Activated T-helper 2 cell treated with anti-CD3 and anti-CD28 coated beads, Interferon-gamma antibody, Interleukin-2, Interleukin-4, amounts not matched to agents 10 μg/mL and 5 μg/mL and 100 μg/mL, durations not matched to agents 14 hours and 24 hours and 36 hours (primary cell): ENCODE results near the gene COASY. TPM values are rescaled to one million over a fixed set of nuclear protein-coding genes. Genes with fewer than 3 reads are reported as not detected.

Source experiments
- DNase-seq: peaks from one replicate; pipeline ENCODE4 v3.0.0; 2021; ENCODE audit warnings: low spot score
- H3K27ac Mint-ChIP-seq: one replicate; pipeline ENCODE4 v1.8.0; 2021; ENCODE audit warnings: mixed read lengths
- H3K27me3 Mint-ChIP-seq: one replicate; pipeline ENCODE4 v1.8.0; 2021; ENCODE audit warnings: low read depth, mixed read lengths
- H3K36me3 Mint-ChIP-seq: one replicate; pipeline ENCODE4 v1.8.0; 2021; ENCODE audit warnings: low read depth, mixed read lengths
- H3K4me1 Mint-ChIP-seq: one replicate; pipeline ENCODE4 v1.8.0; 2021; ENCODE audit warnings: low read depth, mixed read lengths
- H3K4me3 Mint-ChIP-seq: one replicate; pipeline ENCODE4 v1.8.0; 2021; ENCODE audit warnings: low read depth, mild to moderate bottlenecking, moderate library complexity, mixed read lengths
- H3K9me3 Mint-ChIP-seq: one replicate; pipeline ENCODE4 v1.8.0; 2021; ENCODE audit warnings: mixed read lengths
- intact Hi-C: fragments of 100-400 bp; cut with micrococcal nuclease; formaldehyde crosslinking; loops from one replicate; pipeline ENCODE4 v1.15.1; 2023
- total RNA-seq: library from RNA; stranded (reverse); gene quantifications from 2 replicates; pipeline ENCODE4 v1.2.3, GENCODE V29; 2022

The COASY gene
- total RNA-seq, 1 donor from 2014 or later, result 90.6 TPM

DNA sequence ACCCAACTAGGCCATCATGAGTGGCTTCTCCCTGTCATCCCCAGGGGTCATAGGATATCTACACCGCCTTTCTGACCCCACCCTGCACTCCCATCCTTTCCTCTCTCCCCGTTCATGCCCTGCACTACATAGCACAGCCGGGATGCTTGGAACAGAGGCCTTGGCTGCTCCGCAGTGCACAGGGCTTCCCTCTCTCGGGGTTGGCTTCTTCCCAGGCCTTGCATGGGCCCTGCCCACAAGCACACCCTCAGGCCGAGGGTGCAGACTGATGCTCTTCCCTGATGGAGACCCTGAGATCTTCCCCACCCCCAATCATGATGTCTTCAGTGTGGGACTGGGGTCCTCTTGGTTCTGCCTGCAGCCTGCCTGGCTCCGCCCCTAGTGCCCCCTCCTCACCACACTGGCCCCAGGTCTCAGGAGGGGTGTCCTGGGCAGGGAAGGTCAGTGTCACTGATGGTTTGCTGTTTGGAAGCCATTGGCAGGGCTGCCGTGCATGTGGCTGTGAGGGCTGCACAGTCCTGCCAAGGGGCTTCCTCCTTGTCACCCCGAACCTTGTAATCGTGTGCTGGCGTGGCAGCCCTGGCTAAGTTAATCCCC, 40.2 kb upstream of the COASY start:
- DNase-seq, result no peak
- H3K4me3 Mint-ChIP-seq, result no peak overlapping the region
- no peak overlapping the region for H3K27ac Mint-ChIP-seq
- peaks cover 10% of the 10 kb centered on the region for H3K27me3 Mint-ChIP-seq
- no peaks in the 10 kb centered on the region for H3K9me3 Mint-ChIP-seq
- peaks cover 5% of the 10 kb centered on the region for H3K4me1 Mint-ChIP-seq
- no peaks in the 10 kb centered on the region for H3K36me3 Mint-ChIP-seq
- intact Hi-C loops, result loop anchor here (10.0 kb wide), 2 partner anchors 117 to 207 kb away; no protein-coding TSS in a partner anchor

DNA sequence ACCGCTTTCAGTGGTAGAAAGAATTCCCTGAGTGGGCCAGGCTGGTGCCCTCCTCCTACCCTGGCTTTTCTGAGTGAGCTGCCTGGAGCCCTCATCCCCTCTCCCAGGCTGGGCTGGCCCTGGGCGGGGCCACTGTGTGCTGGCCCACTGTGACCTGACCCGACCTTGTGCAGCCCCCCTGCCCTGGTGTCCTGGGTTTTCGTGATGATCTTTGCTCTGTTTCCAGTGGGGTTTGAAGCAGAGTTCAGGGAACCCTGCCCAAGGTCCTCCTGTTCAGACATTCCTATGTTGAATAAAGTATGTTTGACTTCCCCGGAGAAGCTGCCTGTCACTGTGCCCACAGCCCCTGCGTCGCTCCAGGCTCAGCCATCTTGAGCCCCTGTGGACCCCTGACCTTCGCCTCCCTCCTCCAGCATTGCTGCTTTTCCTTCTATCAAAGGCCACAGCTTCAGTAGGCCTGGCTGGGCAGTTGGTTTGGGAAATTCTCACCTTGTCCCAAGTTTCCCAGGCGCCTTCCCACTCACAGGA, 39.6 kb upstream of the COASY start:
- H3K9me3 Mint-ChIP-seq, result no peaks in the 10 kb centered on the region
- H3K27ac Mint-ChIP-seq, result no peak overlapping the region
- H3K27me3 Mint-ChIP-seq, result peaks cover 10% of the 10 kb centered on the region
- no peaks in the 10 kb centered on the region for H3K36me3 Mint-ChIP-seq
- no peak for DNase-seq
- no peak overlapping the region for H3K4me3 Mint-ChIP-seq
- H3K4me1 Mint-ChIP-seq, result peaks cover 8% of the 10 kb centered on the region
- intact Hi-C loops, result loop anchor here (10.0 kb wide), 2 partner anchors 118 to 208 kb away; no protein-coding TSS in a partner anchor

DNA sequence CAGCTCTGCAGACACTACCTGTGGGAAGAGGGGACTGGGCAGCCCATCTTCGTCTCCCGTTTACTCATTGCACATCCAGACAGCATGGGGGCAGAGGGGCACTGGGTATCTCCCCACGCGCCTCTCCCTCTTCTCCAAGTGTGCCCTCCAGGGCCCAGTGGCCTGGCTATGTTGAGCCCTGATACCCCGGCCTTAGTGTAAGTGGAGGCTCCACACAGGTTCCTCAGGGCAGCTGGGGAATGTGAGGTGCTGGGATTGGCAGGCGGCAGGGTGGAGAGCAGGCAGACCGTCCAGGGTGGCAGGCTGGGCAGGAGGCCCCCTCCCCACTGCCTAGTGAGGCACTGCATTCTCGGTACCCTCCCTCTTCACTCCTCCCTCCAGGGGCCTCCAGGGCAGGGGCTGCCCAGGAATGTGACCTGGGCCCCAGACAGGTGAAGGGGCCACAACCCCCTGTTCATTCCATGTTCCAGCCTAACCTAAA, 39.1 kb upstream of the COASY start:
- H3K36me3 Mint-ChIP-seq, result no peaks in the 10 kb centered on the region
- peaks cover 9% of the 10 kb centered on the region for H3K4me1 Mint-ChIP-seq
- peaks cover 10% of the 10 kb centered on the region for H3K27me3 Mint-ChIP-seq
- no peaks in the 10 kb centered on the region for H3K9me3 Mint-ChIP-seq
- no peak overlapping the region for H3K4me3 Mint-ChIP-seq
- H3K27ac Mint-ChIP-seq, result no peak overlapping the region
- no peak for DNase-seq
- intact Hi-C loops, result loop anchor here (10.0 kb wide), 2 partner anchors 118 to 208 kb away; no protein-coding TSS in a partner anchor

DNA sequence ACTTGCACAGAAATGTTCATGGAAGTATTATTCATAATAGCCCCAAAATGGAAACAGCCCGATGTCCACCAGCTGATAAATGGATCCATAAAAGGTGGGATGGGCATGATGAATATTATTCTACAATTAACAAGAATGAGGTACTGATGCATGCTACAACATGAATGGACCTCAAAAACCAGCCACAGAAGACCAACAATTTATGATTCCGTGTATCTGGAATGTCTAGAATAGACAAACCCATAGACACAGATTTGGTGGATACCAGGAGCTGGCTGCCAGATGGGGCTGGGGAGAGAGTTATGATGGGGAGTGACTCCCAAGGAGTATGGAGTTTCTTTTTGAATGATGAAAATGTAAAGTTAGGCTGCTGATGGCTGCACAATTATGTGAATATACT, 36.7 kb upstream of the COASY start:
- intact Hi-C loops, result loop anchor here (10.0 kb wide), 2 partner anchors 120 to 210 kb away; no protein-coding TSS in a partner anchor
- no peaks in the 10 kb centered on the region for H3K9me3 Mint-ChIP-seq
- H3K4me1 Mint-ChIP-seq, result peaks cover 13% of the 10 kb centered on the region
- no peak overlapping the region for H3K27ac Mint-ChIP-seq
- DNase-seq, result no peak
- H3K36me3 Mint-ChIP-seq, result no peaks in the 10 kb centered on the region
- no peak overlapping the region for H3K4me3 Mint-ChIP-seq
- peaks cover 10% of the 10 kb centered on the region for H3K27me3 Mint-ChIP-seq

DNA sequence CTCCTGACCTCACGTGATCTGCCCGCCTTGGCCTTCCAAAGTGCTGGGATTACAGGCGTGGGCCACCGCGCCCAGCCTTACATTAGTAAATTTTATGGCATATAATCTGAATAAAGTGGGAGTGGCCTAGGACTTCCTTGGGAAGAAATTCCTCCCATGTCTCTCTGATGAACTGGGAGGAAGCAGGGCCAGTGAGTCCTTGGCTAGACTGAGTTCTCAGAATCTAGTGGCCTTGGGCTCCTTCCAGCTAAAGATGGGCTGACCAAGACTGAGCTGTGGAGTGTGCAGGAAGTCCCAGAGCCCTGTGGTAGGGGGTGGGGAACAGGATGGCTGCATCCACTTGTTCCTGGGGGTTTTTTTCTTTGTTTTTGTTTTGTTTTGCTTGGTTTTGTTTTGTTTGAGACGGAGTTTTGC, 35.9 kb upstream of the COASY start:
- H3K4me3 Mint-ChIP-seq, result no peak overlapping the region
- peaks cover 6% of the 10 kb centered on the region for H3K27me3 Mint-ChIP-seq
- intact Hi-C loops, result loop anchor here (10.0 kb wide), 2 partner anchors 121 to 211 kb away; no protein-coding TSS in a partner anchor
- DNase-seq, result no peak
- peaks cover 19% of the 10 kb centered on the region for H3K4me1 Mint-ChIP-seq
- H3K9me3 Mint-ChIP-seq, result no peaks in the 10 kb centered on the region
- H3K36me3 Mint-ChIP-seq, result no peaks in the 10 kb centered on the region
- H3K27ac Mint-ChIP-seq, result no peak overlapping the region

DNA sequence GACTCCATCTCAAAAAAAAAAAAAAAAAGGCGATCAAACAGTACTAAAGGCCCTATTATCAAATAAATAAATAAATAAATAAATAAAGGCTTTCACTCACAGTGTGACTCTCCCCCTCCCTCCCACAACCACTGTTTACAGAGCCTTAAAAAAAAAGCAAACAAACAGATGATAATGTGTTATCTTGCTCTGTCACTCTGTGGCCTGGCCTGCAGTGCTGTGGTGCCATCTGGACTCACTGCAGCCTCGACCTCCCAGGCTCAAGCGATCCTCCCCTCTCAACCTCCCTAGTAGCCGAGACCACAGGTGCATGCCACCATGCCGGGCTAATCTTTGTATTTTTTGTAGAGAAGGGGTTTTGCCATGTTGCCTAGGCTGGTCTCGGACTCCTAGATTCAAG, 34.0 kb upstream of the COASY start:
- peaks cover 2% of the 10 kb centered on the region for H3K27me3 Mint-ChIP-seq
- H3K36me3 Mint-ChIP-seq, result no peaks in the 10 kb centered on the region
- H3K4me1 Mint-ChIP-seq, result peaks cover 26% of the 10 kb centered on the region
- intact Hi-C loops, result loop anchor here (10.0 kb wide), 2 partner anchors 123 to 213 kb away; no protein-coding TSS in a partner anchor
- H3K27ac Mint-ChIP-seq, result no peak overlapping the region
- no peaks in the 10 kb centered on the region for H3K9me3 Mint-ChIP-seq
- DNase-seq, result no peak
- no peak overlapping the region for H3K4me3 Mint-ChIP-seq

DNA sequence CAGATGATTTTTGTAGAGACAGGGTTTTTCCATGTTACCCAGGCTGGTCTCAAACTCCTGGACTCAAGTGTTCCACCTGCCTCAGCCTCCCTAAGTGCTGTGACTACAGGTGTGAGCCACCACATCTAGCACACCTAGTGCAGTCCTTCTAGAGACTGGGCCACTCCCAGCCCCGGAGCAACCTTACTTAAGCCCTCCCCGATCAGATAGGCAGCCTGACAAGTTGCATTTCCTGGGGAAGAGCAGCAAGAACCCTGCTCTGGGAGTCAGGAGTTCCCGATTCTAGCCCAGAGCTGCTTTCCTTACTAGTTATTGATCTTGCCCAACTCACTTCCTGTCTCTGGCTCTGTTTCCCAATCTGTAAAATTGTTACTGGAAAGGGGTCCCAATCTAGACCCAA, 32.9 kb upstream of the COASY start:
- H3K27me3 Mint-ChIP-seq, result peaks cover 8% of the 10 kb centered on the region
- H3K27ac Mint-ChIP-seq, result no peak overlapping the region
- H3K36me3 Mint-ChIP-seq, result no peaks in the 10 kb centered on the region
- H3K4me1 Mint-ChIP-seq, result peaks cover 21% of the 10 kb centered on the region
- no peaks in the 10 kb centered on the region for H3K9me3 Mint-ChIP-seq
- no peak overlapping the region for H3K4me3 Mint-ChIP-seq
- DNase-seq, result no peak
- intact Hi-C loops, result loop anchor here (10.0 kb wide), 2 partner anchors 124 to 214 kb away; no protein-coding TSS in a partner anchor

DNA sequence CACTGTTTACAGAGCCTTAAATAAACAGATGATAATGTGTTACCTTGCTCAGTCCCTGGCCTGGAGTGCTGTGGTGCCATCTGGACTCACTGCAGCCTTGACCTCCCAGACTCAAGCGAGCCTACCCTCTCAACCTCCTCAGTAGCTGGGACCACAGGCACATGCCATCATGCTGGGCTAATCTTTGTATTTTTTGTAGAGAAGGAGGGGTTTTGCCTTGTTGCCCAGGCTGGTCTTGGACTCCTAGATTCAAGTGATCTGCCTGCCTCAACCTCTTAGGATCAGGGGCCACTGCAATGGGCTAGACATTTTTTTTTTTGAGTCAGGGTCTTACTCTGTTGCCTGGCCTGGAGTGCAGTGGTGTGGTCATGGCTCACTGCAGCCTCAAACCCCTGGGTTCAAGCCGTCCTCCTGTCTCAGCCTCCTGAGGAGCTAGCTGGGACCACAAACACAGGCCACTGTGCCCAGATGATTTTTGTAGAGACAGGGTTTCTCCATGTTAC, 30.9 kb upstream of the COASY start:
- peaks cover 29% of the 10 kb centered on the region for H3K4me1 Mint-ChIP-seq
- no peaks in the 10 kb centered on the region for H3K36me3 Mint-ChIP-seq
- H3K9me3 Mint-ChIP-seq, result no peaks in the 10 kb centered on the region
- no peak overlapping the region for H3K27ac Mint-ChIP-seq
- intact Hi-C loops, result no loop called here
- H3K4me3 Mint-ChIP-seq, result no peak overlapping the region
- DNase-seq, result no peak
- H3K27me3 Mint-ChIP-seq, result peaks cover 8% of the 10 kb centered on the region

DNA sequence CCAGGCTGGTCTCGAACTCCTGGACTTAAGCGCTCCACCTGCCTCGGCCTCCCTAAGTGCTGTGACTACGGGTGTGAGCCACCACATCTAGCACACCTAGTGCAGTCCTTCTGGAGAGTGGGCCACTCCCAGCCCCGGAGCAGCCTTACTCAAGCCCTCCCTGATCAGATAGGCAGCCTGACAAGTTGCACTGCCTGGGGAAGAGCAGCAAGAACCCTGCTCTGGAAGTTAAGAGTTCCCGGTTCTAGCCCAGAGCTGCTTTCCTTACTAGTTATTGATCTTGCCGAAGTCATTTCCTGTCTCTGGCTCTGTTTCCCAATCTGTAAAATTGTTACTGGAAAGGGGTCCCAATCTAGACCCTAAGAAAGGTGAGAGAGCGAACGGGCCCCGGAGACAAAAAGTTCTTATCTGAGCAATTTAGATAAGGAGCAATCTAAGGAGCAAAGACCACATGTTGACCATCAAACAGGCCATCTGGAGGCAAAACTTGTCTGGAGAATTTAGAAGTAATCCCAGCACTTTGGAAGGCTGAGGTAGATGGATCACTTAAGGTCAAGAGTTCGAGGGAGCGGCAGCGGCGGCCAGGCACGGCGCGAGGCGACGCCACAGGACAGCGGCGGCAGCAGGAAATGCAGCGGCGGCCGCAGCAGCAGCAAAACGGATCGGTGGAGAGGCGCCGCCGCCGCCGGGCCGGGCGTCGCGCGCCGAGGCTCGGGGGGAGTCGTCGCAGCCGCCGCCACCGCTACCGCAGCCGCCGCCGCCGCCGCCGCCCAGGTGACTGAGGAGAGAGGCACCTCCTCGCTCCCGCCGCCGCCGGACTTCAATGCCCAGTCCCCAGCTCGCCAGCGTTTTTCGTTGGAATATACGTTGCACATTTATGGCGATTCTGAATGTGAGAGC, 30.2 kb upstream of the COASY start:
- H3K27ac Mint-ChIP-seq, result no peak overlapping the region
- H3K27me3 Mint-ChIP-seq, result peaks cover 8% of the 10 kb centered on the region
- H3K4me3 Mint-ChIP-seq, result peak overlapping the region; percentile 75
- no peaks in the 10 kb centered on the region for H3K9me3 Mint-ChIP-seq
- peak; percentile 45 for DNase-seq
- H3K4me1 Mint-ChIP-seq, result peaks cover 29% of the 10 kb centered on the region
- intact Hi-C loops, result no loop called here
- no peaks in the 10 kb centered on the region for H3K36me3 Mint-ChIP-seq

DNA sequence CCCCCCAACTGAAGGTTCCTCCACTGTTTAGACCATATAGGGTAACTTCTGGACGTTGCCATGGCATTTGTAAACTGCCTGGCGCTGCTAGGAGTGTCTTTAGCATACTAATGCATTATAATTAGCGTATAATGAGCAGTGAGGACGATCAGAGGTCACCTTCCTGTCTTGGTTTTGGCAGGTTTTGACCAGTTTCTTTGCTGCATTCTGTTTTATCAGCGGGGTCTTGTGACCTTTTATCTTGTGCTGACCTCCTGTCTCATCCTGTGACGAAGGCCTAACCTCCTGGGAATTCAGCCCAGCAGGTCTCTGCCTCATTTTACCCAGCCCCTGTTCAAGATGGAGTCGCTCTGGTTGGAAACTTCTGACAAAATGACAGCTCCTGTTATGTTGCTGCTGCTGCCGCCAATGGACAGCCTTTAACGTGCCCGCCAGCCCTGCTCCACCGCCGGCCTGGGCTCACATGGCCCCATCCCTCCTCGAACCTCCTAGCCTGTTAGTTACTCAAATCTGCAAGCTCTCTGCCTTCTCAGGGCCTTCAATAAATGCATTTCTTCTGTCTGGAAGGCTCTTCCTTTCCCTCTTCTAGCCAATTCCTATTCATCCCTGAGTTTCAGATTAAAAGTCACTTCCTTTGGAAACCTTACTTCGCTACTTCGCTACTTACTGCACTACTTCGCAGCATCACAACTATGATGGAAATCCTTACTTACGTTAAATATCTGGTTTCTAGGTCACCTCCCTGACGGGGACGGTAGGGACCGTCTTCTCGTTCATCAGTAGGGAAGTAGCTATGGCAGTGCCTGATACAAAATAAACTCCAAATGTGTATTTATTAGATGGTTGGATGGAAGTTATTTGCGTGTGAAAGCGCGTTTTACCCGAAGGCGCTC, 26.5 kb upstream of the COASY start:
- Mint-ChIP-seq H3K4me3 (peak overlapping the region; percentile 83), H3K36me3 (peaks cover 9% of the 10 kb centered on the region), H3K9me3 (no peaks in the 10 kb centered on the region), H3K27ac (peak overlapping the region; percentile 89), H3K4me1 (peaks cover 25% of the 10 kb centered on the region), H3K27me3 (peaks cover 8% of the 10 kb centered on the region)
- DNase-seq, result no peak
- intact Hi-C loops, result no loop called here

DNA sequence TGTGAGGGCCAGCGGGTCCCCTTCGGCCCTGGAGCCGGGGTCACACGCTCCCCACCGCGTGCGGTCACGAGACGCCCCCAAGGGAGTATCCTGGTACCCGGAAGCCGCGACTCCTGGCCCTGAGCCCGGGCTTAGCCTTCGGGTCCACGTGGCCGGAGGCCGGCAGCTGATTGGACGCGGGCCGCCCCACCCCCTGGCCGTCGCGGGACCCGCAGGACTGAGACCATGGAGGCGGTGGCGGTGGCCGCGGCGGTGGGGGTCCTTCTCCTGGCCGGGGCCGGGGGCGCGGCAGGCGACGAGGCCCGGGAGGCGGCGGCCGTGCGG, 25.9 kb upstream of the COASY start, which contains the start of gene NAGLU:
Gene NAGLU (plus strand): TSS at position 194 of the 324 bp plus-strand sequence. CDS start 32 bp downstream, at position 226.
- peaks cover 8% of the 10 kb centered on the region for H3K27me3 Mint-ChIP-seq

More for the DNA sequence above, 25.9 kb upstream of the COASY start, which contains the start of gene NAGLU:
- Mint-ChIP-seq H3K27ac (peak within 1 kb of the TSS; percentile 89), H3K4me3 (peak within 1 kb of the TSS; percentile 88), H3K4me1 (peaks cover 27% of the 10 kb centered on the region), H3K9me3 (no peaks in the 10 kb centered on the region), H3K36me3 (peaks cover 13% of the 10 kb centered on the region)
- intact Hi-C loops, result no loop called here
- DNase-seq, result peak; percentile 85
